Measurements from ENCODE around the gene AARS2. TPM values are rescaled to one million over a fixed set of nuclear protein-coding genes. Genes with fewer than 3 reads are reported as not detected.

AARS2 gene
- total and polyA plus RNA-seq, 2 of the 8 experiments (the other 6 are each of a cell fraction or from before 2014, with no cell fraction given) = 8.6 to 20.4 TPM

DNA sequence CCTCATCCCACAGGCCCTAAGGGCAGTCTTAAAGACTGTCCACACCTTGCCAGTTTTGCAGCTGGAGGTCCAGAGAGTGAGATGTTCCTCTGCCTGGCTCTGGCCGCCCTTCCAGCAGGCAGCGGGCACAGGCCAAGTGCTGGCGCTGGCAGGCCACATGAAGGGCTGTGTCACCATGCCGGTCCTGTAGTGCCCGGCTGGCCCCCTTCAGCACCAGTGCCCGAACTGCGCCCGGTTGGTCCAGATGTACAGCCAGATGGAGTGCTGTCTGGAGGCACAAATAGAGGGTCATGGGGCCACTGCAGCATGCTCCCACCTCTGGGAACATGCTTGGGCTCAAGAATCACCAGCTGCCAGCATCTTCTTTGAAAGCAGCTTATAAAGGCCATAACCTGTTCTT is 51.6 kb downstream of the AARS2 start (continued):
- TF ChIP-seq, protein P1, sequence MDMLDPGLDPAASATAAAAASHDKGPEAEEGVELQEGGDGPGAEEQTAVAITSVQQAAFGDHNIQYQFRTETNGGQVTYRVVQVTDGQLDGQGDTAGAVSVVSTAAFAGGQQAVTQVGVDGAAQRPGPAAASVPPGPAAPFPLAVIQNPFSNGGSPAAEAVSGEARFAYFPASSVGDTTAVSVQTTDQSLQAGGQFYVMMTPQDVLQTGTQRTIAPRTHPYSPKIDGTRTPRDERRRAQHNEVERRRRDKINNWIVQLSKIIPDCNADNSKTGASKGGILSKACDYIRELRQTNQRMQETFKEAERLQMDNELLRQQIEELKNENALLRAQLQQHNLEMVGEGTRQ (IDR thresholded peaks at IDR 0.05; ENCODE audit: low read length) = no peak
- TF ChIP-seq SUZ12 (IDR thresholded peaks at IDR 0.05; ENCODE audit: low read length) = no peak
- no peak for TF ChIP-seq KDM1A (IDR thresholded peaks at IDR 0.05; ENCODE audit: borderline replicate concordance, low read length)
- TF ChIP-seq, protein P2, sequence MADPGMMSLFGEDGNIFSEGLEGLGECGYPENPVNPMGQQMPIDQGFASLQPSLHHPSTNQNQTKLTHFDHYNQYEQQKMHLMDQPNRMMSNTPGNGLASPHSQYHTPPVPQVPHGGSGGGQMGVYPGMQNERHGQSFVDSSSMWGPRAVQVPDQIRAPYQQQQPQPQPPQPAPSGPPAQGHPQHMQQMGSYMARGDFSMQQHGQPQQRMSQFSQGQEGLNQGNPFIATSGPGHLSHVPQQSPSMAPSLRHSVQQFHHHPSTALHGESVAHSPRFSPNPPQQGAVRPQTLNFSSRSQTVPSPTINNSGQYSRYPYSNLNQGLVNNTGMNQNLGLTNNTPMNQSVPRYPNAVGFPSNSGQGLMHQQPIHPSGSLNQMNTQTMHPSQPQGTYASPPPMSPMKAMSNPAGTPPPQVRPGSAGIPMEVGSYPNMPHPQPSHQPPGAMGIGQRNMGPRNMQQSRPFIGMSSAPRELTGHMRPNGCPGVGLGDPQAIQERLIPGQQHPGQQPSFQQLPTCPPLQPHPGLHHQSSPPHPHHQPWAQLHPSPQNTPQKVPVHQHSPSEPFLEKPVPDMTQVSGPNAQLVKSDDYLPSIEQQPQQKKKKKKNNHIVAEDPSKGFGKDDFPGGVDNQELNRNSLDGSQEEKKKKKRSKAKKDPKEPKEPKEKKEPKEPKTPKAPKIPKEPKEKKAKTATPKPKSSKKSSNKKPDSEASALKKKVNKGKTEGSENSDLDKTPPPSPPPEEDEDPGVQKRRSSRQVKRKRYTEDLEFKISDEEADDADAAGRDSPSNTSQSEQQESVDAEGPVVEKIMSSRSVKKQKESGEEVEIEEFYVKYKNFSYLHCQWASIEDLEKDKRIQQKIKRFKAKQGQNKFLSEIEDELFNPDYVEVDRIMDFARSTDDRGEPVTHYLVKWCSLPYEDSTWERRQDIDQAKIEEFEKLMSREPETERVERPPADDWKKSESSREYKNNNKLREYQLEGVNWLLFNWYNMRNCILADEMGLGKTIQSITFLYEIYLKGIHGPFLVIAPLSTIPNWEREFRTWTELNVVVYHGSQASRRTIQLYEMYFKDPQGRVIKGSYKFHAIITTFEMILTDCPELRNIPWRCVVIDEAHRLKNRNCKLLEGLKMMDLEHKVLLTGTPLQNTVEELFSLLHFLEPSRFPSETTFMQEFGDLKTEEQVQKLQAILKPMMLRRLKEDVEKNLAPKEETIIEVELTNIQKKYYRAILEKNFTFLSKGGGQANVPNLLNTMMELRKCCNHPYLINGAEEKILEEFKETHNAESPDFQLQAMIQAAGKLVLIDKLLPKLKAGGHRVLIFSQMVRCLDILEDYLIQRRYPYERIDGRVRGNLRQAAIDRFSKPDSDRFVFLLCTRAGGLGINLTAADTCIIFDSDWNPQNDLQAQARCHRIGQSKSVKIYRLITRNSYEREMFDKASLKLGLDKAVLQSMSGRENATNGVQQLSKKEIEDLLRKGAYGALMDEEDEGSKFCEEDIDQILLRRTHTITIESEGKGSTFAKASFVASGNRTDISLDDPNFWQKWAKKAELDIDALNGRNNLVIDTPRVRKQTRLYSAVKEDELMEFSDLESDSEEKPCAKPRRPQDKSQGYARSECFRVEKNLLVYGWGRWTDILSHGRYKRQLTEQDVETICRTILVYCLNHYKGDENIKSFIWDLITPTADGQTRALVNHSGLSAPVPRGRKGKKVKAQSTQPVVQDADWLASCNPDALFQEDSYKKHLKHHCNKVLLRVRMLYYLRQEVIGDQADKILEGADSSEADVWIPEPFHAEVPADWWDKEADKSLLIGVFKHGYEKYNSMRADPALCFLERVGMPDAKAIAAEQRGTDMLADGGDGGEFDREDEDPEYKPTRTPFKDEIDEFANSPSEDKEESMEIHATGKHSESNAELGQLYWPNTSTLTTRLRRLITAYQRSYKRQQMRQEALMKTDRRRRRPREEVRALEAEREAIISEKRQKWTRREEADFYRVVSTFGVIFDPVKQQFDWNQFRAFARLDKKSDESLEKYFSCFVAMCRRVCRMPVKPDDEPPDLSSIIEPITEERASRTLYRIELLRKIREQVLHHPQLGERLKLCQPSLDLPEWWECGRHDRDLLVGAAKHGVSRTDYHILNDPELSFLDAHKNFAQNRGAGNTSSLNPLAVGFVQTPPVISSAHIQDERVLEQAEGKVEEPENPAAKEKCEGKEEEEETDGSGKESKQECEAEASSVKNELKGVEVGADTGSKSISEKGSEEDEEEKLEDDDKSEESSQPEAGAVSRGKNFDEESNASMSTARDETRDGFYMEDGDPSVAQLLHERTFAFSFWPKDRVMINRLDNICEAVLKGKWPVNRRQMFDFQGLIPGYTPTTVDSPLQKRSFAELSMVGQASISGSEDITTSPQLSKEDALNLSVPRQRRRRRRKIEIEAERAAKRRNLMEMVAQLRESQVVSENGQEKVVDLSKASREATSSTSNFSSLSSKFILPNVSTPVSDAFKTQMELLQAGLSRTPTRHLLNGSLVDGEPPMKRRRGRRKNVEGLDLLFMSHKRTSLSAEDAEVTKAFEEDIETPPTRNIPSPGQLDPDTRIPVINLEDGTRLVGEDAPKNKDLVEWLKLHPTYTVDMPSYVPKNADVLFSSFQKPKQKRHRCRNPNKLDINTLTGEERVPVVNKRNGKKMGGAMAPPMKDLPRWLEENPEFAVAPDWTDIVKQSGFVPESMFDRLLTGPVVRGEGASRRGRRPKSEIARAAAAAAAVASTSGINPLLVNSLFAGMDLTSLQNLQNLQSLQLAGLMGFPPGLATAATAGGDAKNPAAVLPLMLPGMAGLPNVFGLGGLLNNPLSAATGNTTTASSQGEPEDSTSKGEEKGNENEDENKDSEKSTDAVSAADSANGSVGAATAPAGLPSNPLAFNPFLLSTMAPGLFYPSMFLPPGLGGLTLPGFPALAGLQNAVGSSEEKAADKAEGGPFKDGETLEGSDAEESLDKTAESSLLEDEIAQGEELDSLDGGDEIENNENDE (IDR thresholded peaks at IDR 0.05; ENCODE audit: insufficient replicate concordance, low read length) = no peak
- no peak for TF ChIP-seq HDAC2 (IDR thresholded peaks at IDR 0.05; ENCODE audit: borderline replicate concordance in 1 of 2, low read depth in 2 of 2, low read length in 2 of 2)
- TF ChIP-seq JUND (IDR thresholded peaks at IDR 0.05; ENCODE audit: low read length) = no peak
- no peak for TF ChIP-seq NRF1 (IDR thresholded peaks at IDR 0.05; ENCODE audit: low read depth, low read length)
- TF ChIP-seq POLR2A (IDR thresholded peaks at IDR 0.05; ENCODE audit: control extremely low read depth in 1 of 2, low read depth in 2 of 2, low read length in 2 of 2) = no peak
- no peak for TF ChIP-seq CHD2 (IDR thresholded peaks at IDR 0.05; ENCODE audit: low read length)
